Erythroblast (primary cell): ENCODE measurements around the gene MADD.

ENCODE experiments used
- GATA1 ChIP-seq: IDR thresholded peaks from 2 replicates; pipeline ENCODE4 v1.6.1; 2011; ENCODE audit warnings: low read depth, mild to moderate bottlenecking, control low read depth, low read length, moderate library complexity
- POLR2A ChIP-seq: IDR thresholded peaks from 2 replicates; pipeline ENCODE4 v1.6.1; 2011; ENCODE audit warnings: mild to moderate bottlenecking, low read length

DNA sequence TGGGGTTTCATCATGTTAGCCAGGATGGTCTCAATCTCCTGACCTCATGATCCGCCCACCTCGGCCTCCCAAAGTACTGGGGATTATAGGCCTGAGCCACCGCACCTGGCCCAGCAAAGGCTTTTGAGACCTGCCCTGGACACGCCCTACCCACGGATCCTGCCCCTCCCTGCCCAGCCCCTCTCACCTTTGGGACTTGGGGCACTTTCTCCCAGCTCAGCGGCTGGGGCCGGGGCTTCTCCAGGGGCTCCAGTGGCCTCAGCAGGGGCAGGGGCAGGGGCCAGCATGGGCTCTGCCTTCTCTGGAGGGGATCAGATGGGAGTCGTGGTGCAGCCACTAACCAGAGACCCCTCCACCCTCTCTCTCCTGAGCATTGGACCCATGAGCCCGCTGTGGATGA is 80.4 kb downstream of the MADD start:
- TF ChIP-seq GATA1 (no peak), POLR2A (no peak)
